K562 (cell line): Measurements from ENCODE around the gene HOXD12. TPM values are rescaled to one million over a fixed set of nuclear protein-coding genes. Genes with fewer than 3 reads are reported as not detected.

ENCODE experiments used
- ARNT ChIP-seq, 2 experiments: fragments of 450-650 bp; IDR thresholded peaks; 2 replicates each; pipeline ENCODE4 v1.6.1; 2016; ENCODE audit warnings: mild to moderate bottlenecking in 1 of 2
- ATF3 ChIP-seq, 2 experiments: fragments of 450-650 bp in 1 of 2; sonication (generic) in 1 of 2; formaldehyde crosslinking in 1 of 2; IDR thresholded peaks in 1 of 2; conservative IDR thresholded peaks in 1 of 2; 2 replicates each; pipeline versions ENCODE4 v1.6.1 to v1.8.1; 2016 to 2023; ENCODE audit warnings: mild to moderate bottlenecking in 2 of 2, moderate library complexity in 2 of 2, inconsistent platforms in 1 of 2, missing genetic modification reagents in 1 of 2
- HNRNPUL1 ChIP-seq: fragments of 200-400 bp; formaldehyde crosslinking; IDR thresholded peaks from 2 replicates; pipeline ENCODE4 v1.6.1; 2017; ENCODE audit warnings: low read length
- IRF2 ChIP-seq: sonication (generic); formaldehyde crosslinking; IDR thresholded peaks from 2 replicates; pipeline ENCODE4 v1.8.1; 2022; ENCODE audit warnings: mild to moderate bottlenecking, missing genetic modification reagents
- MAFK ChIP-seq: IDR thresholded peaks from 2 replicates; pipeline ENCODE4 v1.6.1; 2011; ENCODE audit warnings: low read length, improper control_type of control experiment
- RBFOX2 ChIP-seq: fragments of 200-400 bp; formaldehyde crosslinking; IDR thresholded peaks from 2 replicates; pipeline ENCODE4 v1.6.1; 2017; ENCODE audit warnings: low read depth, mild to moderate bottlenecking, low read length, moderate library complexity
- RBM15 ChIP-seq: fragments of 200-400 bp; formaldehyde crosslinking; IDR thresholded peaks from 2 replicates; pipeline ENCODE4 v1.6.1; 2018; ENCODE audit warnings: mild to moderate bottlenecking, low read length, moderate library complexity; ENCODE audit not compliant: insufficient read depth
- SAFB2 ChIP-seq: fragments of 200-400 bp; formaldehyde crosslinking; IDR thresholded peaks from 2 replicates; pipeline ENCODE4 v1.6.1; 2018; ENCODE audit warnings: borderline replicate concordance, low read length, low read depth, moderate library complexity; ENCODE audit not compliant: severe bottlenecking
- STAT6 ChIP-seq: sonication (generic); formaldehyde crosslinking; IDR thresholded peaks from 2 replicates; pipeline ENCODE4 v1.8.1; 2023; ENCODE audit warnings: mild to moderate bottlenecking, missing genetic modification reagents
- YY1 ChIP-seq, 3 experiments: IDR thresholded peaks; 2 replicates each; pipeline ENCODE4 v1.6.1; 2011; ENCODE audit warnings: low read length in 2 of 3, mild to moderate bottlenecking in 2 of 3, moderate library complexity in 2 of 3, borderline replicate concordance in 1 of 3, control low read depth in 1 of 3, low read depth in 1 of 3; ENCODE audit not compliant: insufficient read depth in 3 of 3, insufficient replicate concordance in 2 of 3, control insufficient read depth in 1 of 3, insufficient read length in 1 of 3; ENCODE audit errors: extremely low read depth in 1 of 3
- ZNF639 ChIP-seq, 2 experiments: fragments of 200-800 bp in 1 of 2; sonication (Bioruptor generic) in 1 of 2; sonication (generic) in 1 of 2; formaldehyde crosslinking in 1 of 2; IDR thresholded peaks in 1 of 2; conservative IDR thresholded peaks in 1 of 2; 2 replicates each; pipeline versions ENCODE4 v1.5.0 to v1.6.1; 2016 to 2020; ENCODE audit warnings: missing compliant biosample characterization in 1 of 2, missing genetic modification characterization in 1 of 2, missing genetic modification reagents in 1 of 2
- ZNF77 ChIP-seq: fragments of 250-450 bp; sonication (Bioruptor Pico); IDR thresholded peaks from 2 replicates; pipeline ENCODE4 v1.5.0; 2020
- polyA plus RNA-seq, 8 experiments: library from polyadenylated mRNA; depleted of rRNA in 4 of 8; stranded (reverse) in 5 of 8; unstranded in 3 of 8; fragments of >200 nt; fragmentation: Nextera tagmentation in 2 of 8; fragmentation: Illumina TruSeq in 1 of 8; extraction: Ambion mirVana in 2 of 8; extraction: Trizol in 1 of 8; gene quantifications; 2 replicates each; pipeline versions ENCODE4 v1.2.1 to v1.2.3, GENCODE V29; 2011 to 2014; ENCODE audit warnings: inconsistent platforms in 1 of 8, missing spikeins in 1 of 8
- total RNA-seq, 7 experiments: library from RNA; depleted of rRNA in 6 of 7; stranded (reverse); fragments of >200 nt in 6 of 7; fragmentation: Illumina TruSeq in 2 of 7; extraction: Trizol in 2 of 7; gene quantifications; 2 replicates each; pipeline versions ENCODE4 v1.2.1 to v1.2.3, GENCODE V29; 2011 to 2021; ENCODE audit warnings: low replicate concordance in 1 of 7
- TF ChIP-seq, protein P1 (sequence below), 2 experiments: fragments of 450-650 bp in 1 of 2; sonication (generic) in 1 of 2; formaldehyde crosslinking; conservative IDR thresholded peaks; 2 replicates each; pipeline versions ENCODE4 v1.4.0 to v1.8.1; 2020 to 2022; ENCODE audit warnings: mild to moderate bottlenecking in 1 of 2, missing genetic modification reagents in 1 of 2
- TF ChIP-seq, protein P2 (sequence below): sonication (generic); formaldehyde crosslinking; IDR thresholded peaks from 2 replicates; pipeline ENCODE4 v1.9.0; 2022; ENCODE audit warnings: mild to moderate bottlenecking, missing genetic modification reagents
- TF ChIP-seq, protein P3 (sequence below), 2 experiments: fragments of 450-650 bp; IDR thresholded peaks; 2 replicates each; pipeline ENCODE4 v1.6.1; 2018; ENCODE audit warnings: mild to moderate bottlenecking in 2 of 2, low read depth in 1 of 2; ENCODE audit not compliant: partially characterized antibody in 2 of 2

Gene HOXD12
- total and polyA plus RNA-seq, 9 of the 15 experiments (the other 6 are each of a cell fraction or from before 2014, with no cell fraction given): not detected

GRCh38 chr2:176111309-176111663 lies 11.7 kb downstream of the HOXD12 start (continued):
- TF ChIP-seq RBM15 (no peak), ZNF639 (CRISPR knock-in tag; conservative IDR thresholded peaks at IDR 0.05 in 1 of 2, IDR thresholded peaks at IDR 0.05 in 1 of 2) (no peak), HNRNPUL1 (no peak), STAT6 (CRISPR knock-in tag) (no peak), RBFOX2 (no peak), YY1 (IDR thresholded peaks at IDR 0.05; ENCODE audit: borderline replicate concordance in 1 of 3, control insufficient read depth in 1 of 3, extremely low read depth in 1 of 3, insufficient read depth in 3 of 3, insufficient read length in 1 of 3, insufficient replicate concordance in 2 of 3, low read depth in 1 of 3, low read length in 2 of 3) (peak in 1 of 3 experiments; percentile 10), SAFB2 (no peak), ATF3 (IDR thresholded peaks at IDR 0.05) (no peak), ATF3 (CRISPR knock-in tag; conservative IDR thresholded peaks at IDR 0.05) (no peak), ZNF77 (CRISPR knock-in tag) (no peak), IRF2 (CRISPR knock-in tag) (no peak), MAFK (no peak), ARNT (IDR thresholded peaks at IDR 0.05) (no peak)
- TF ChIP-seq, protein P1, sequence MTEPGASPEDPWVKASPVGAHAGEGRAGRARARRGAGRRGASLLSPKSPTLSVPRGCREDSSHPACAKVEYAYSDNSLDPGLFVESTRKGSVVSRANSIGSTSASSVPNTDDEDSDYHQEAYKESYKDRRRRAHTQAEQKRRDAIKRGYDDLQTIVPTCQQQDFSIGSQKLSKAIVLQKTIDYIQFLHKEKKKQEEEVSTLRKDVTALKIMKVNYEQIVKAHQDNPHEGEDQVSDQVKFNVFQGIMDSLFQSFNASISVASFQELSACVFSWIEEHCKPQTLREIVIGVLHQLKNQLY (CRISPR knock-in tag; conservative IDR thresholded peaks at IDR 0.05): no peak
- TF ChIP-seq, protein P2, sequence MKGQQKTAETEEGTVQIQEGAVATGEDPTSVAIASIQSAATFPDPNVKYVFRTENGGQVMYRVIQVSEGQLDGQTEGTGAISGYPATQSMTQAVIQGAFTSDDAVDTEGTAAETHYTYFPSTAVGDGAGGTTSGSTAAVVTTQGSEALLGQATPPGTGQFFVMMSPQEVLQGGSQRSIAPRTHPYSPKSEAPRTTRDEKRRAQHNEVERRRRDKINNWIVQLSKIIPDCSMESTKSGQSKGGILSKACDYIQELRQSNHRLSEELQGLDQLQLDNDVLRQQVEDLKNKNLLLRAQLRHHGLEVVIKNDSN (CRISPR knock-in tag): no peak
- TF ChIP-seq, protein P3, sequence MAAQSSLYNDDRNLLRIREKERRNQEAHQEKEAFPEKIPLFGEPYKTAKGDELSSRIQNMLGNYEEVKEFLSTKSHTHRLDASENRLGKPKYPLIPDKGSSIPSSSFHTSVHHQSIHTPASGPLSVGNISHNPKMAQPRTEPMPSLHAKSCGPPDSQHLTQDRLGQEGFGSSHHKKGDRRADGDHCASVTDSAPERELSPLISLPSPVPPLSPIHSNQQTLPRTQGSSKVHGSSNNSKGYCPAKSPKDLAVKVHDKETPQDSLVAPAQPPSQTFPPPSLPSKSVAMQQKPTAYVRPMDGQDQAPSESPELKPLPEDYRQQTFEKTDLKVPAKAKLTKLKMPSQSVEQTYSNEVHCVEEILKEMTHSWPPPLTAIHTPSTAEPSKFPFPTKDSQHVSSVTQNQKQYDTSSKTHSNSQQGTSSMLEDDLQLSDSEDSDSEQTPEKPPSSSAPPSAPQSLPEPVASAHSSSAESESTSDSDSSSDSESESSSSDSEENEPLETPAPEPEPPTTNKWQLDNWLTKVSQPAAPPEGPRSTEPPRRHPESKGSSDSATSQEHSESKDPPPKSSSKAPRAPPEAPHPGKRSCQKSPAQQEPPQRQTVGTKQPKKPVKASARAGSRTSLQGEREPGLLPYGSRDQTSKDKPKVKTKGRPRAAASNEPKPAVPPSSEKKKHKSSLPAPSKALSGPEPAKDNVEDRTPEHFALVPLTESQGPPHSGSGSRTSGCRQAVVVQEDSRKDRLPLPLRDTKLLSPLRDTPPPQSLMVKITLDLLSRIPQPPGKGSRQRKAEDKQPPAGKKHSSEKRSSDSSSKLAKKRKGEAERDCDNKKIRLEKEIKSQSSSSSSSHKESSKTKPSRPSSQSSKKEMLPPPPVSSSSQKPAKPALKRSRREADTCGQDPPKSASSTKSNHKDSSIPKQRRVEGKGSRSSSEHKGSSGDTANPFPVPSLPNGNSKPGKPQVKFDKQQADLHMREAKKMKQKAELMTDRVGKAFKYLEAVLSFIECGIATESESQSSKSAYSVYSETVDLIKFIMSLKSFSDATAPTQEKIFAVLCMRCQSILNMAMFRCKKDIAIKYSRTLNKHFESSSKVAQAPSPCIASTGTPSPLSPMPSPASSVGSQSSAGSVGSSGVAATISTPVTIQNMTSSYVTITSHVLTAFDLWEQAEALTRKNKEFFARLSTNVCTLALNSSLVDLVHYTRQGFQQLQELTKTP (IDR thresholded peaks at IDR 0.05; ENCODE audit: low read depth in 1 of 2, partially characterized antibody in 2 of 2): no peak
